ENCODE data around the gene CLTCL1. TPM values are rescaled to one million over a fixed set of nuclear protein-coding genes. Genes with fewer than 3 reads are reported as not detected.

CLTCL1 gene
- total RNA-seq, 3 donors from 2014 or later (not counting 1 experiment from before 2014, with no cell fraction given) = 0.86 to 1.2 (median 1.2) TPM

DNA sequence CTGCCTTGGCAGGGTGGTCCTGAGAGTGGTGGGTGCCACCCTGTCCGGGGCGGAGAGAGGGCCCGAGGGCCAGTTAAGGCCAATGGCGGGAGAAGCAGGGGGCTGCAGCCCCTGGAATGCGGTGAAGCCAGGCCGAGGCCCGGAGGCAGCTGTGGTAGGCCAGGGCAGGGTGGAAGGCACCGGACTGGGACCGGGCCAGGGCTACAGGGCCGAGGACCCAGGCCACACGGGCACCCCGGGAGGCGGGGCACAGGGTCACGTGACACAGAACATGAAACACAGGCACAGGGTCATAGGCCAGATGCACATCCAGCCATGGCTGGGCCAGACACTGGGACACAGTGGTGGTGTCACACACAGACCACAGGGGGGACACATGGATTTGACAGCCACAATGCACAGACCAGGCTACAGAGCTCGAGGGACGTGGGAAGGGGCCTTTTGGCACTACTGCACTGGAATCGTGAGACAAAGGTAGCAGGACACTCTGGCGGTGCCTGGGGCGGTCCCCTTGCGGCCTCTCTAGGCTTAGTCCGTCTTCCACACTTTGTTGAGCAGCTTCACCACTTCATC lies 115.8 kb downstream of the CLTCL1 start:
- no peak overlapping the region for H3K27ac Mint-ChIP-seq
- H3K4me1 ChIP-seq (ENCODE audit: control insufficient read depth, insufficient read depth, low read length) = peaks cover 57% of the 10 kb centered on the region
- DNase-seq (no peak), ATAC-seq (no peak)
- no peak overlapping the region for H3K4me3 Mint-ChIP-seq
- H3K27ac ChIP-seq (ENCODE audit: low read length) = no peak overlapping the region
- H3K27me3 Mint-ChIP-seq (ENCODE audit: low read depth in 2 of 2) = no peaks in the 10 kb centered on the region
- H3K9me3 Mint-ChIP-seq = no peaks in the 10 kb centered on the region
- WGBS (ENCODE audit: insufficient coverage) = 89% methylated on average over 21 of the region's 21 CpGs
- TF ChIP-seq, protein P1, sequence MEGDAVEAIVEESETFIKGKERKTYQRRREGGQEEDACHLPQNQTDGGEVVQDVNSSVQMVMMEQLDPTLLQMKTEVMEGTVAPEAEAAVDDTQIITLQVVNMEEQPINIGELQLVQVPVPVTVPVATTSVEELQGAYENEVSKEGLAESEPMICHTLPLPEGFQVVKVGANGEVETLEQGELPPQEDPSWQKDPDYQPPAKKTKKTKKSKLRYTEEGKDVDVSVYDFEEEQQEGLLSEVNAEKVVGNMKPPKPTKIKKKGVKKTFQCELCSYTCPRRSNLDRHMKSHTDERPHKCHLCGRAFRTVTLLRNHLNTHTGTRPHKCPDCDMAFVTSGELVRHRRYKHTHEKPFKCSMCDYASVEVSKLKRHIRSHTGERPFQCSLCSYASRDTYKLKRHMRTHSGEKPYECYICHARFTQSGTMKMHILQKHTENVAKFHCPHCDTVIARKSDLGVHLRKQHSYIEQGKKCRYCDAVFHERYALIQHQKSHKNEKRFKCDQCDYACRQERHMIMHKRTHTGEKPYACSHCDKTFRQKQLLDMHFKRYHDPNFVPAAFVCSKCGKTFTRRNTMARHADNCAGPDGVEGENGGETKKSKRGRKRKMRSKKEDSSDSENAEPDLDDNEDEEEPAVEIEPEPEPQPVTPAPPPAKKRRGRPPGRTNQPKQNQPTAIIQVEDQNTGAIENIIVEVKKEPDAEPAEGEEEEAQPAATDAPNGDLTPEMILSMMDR (IDR thresholded peaks at IDR 0.05) = no peak
- H3K4me1 Mint-ChIP-seq = peaks cover 19 to 36% of the 10 kb centered on the region in 2 donors
- intact Hi-C loops (cut with micrococcal nuclease) = no loop called here
- H3K9me3 ChIP-seq (ENCODE audit: control insufficient read depth, insufficient read depth, low read length) = no peaks in the 10 kb centered on the region
- H3K36me3 ChIP-seq (ENCODE audit: control insufficient read depth, insufficient read depth, low read length) = no peaks in the 10 kb centered on the region
- H3K27me3 ChIP-seq (ENCODE audit: control insufficient read depth, insufficient read depth, low read length) = no peaks in the 10 kb centered on the region
- H3K4me3 ChIP-seq (ENCODE audit: low read length) = no peak overlapping the region
- no peaks in the 10 kb centered on the region for H3K36me3 Mint-ChIP-seq

DNA sequence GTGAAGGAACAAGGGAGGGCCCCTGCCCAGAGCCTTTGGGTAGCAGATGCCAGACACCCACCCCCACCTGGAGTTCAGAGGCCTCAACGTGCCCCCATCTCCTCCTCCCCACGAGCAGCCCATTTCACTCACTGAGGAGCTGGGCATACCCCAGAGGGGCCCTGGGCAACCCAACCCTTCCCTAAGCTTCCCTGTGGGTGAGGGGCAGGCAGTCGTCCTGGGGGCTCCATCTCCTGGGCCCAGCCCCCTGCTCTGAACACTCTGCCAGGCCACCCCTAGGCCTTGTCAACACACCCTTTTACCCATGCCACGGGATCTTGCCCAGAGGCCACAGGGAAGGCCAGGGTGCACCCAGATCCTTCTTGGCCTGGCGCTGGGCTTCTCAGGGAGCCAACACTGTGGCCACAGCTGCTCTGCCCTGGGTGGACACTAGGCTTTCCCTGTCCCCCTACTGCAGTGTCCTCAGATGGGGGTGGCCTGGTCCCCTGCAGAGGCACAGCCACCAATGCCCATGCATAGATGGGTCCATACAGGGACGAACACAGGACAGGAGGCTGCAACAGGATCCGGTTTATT lies 116.4 kb downstream of the CLTCL1 start:
- no peak overlapping the region for H3K4me3 ChIP-seq (ENCODE audit: low read length)
- no peak overlapping the region for H3K27ac ChIP-seq (ENCODE audit: low read length)
- H3K9me3 ChIP-seq (ENCODE audit: control insufficient read depth, insufficient read depth, low read length) = no peaks in the 10 kb centered on the region
- no peaks in the 10 kb centered on the region for H3K9me3 Mint-ChIP-seq
- intact Hi-C loops (cut with micrococcal nuclease) = no loop called here
- TF ChIP-seq, protein P1 (IDR thresholded peaks at IDR 0.05) = no peak
- ATAC-seq (no peak), DNase-seq (no peak)
- no peaks in the 10 kb centered on the region for H3K36me3 Mint-ChIP-seq
- peak overlapping the region; percentile 21 for H3K4me3 Mint-ChIP-seq
- peaks cover 3% of the 10 kb centered on the region for H3K27me3 ChIP-seq (ENCODE audit: control insufficient read depth, insufficient read depth, low read length)
- no peaks in the 10 kb centered on the region for H3K36me3 ChIP-seq (ENCODE audit: control insufficient read depth, insufficient read depth, low read length)
- no peak overlapping the region for H3K27ac Mint-ChIP-seq
- peaks cover 60% of the 10 kb centered on the region for H3K4me1 ChIP-seq (ENCODE audit: control insufficient read depth, insufficient read depth, low read length)
- peaks cover 24 to 40% of the 10 kb centered on the region in 2 donors for H3K4me1 Mint-ChIP-seq
- H3K27me3 Mint-ChIP-seq (ENCODE audit: low read depth in 2 of 2) = peaks cover 0 to 4% of the 10 kb centered on the region in 2 donors
- 81% methylated on average over 7 of the region's 7 CpGs for WGBS (ENCODE audit: insufficient coverage)

DNA sequence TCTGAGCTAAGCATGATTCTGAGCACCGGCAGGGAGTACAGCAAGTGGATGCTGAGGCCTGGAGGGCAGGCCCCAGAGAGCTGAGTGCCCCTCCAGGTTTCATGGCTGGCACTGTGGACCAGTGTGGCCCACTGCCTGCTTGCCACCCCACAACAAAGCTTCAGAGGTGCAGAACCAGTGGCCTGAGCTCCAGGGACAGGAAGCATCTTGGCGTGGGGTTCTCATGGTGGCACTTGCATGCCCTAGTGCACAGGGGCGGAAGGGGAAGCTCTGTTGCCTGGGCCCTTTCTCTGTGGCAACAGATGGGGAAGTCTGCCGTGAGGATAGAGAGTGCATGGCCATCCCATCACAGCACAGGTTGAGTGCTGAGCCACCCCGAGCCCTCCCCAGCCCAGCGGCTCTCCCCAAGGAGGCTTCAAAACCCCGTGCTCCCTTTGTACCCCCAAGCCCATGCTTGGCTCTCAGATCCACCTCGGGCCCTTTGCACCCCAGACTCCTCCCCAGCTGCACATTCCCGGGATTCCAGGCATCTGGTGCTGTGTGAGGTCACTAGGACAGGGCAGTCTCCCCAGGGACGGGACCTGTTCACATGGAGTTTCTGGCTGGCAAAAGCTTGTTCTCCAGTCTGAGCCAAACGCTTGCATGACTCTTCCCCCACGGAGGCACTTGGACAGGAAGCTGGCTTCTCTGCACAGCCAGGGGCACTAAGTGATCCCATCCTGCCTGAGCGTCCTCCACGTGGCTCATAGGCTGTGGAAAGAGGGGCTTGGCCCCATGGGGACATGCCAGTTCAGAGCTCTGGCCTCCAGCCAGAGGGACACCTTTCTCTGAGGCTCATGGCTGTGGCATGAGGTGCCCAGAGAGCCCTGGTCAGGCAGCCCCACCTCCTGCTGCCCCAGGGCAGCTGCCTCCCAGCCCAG lies 117.2 kb downstream of the CLTCL1 start:
- Mint-ChIP-seq H3K9me3 (no peaks in the 10 kb centered on the region), H3K36me3 (no peaks in the 10 kb centered on the region), H3K27ac (no peak overlapping the region), H3K4me3 (no peak overlapping the region), H3K4me1 (peaks cover 21 to 36% of the 10 kb centered on the region in 2 donors), H3K27me3 (ENCODE audit: low read depth in 2 of 2) (peaks cover 0 to 7% of the 10 kb centered on the region in 2 donors)
- TF ChIP-seq, protein P1 (IDR thresholded peaks at IDR 0.05) = no peak
- DNase-seq (no peak), ATAC-seq (no peak)
- H3K27ac ChIP-seq (ENCODE audit: low read length) = no peak overlapping the region
- peaks cover 60% of the 10 kb centered on the region for H3K4me1 ChIP-seq (ENCODE audit: control insufficient read depth, insufficient read depth, low read length)
- H3K9me3 ChIP-seq (ENCODE audit: control insufficient read depth, insufficient read depth, low read length) = no peaks in the 10 kb centered on the region
- intact Hi-C loops (cut with micrococcal nuclease) = no loop called here
- H3K36me3 ChIP-seq (ENCODE audit: control insufficient read depth, insufficient read depth, low read length) = no peaks in the 10 kb centered on the region
- WGBS (ENCODE audit: insufficient coverage) = 62% methylated on average over 14 of the region's 14 CpGs
- H3K4me3 ChIP-seq (ENCODE audit: low read length) = no peak overlapping the region
- peaks cover 10% of the 10 kb centered on the region for H3K27me3 ChIP-seq (ENCODE audit: control insufficient read depth, insufficient read depth, low read length)

Data from natural killer cell (primary cell).